GM18909 (cell line): ENCODE measurements around the gene ZNF385B.

Experiments
- ATAC-seq: cut with Tn5 transposase; IDR thresholded peaks from one replicate; pipeline ENCODE4 v1.9.1; 2021; ENCODE audit warnings: mild to moderate bottlenecking; ENCODE audit not compliant: unreplicated experiment, poor library complexity

Gene ZNF385B

GRCh38 chr2:179429060-179429471 is 432.3 kb downstream of the ZNF385B start:
- no peak for ATAC-seq

- no peak for ATAC-seq
Measured at GRCh38 chr2:179428649-179429048, 432.8 kb downstream of the ZNF385B start.

GRCh38 chr2:179427065-179427464 is 434.3 kb downstream of the ZNF385B start:
- no peak for ATAC-seq

GRCh38 chr2:179424571-179424970 is 436.8 kb downstream of the ZNF385B start:
- ATAC-seq, result no peak

GRCh38 chr2:179422037-179422643 is 439.3 kb downstream of the ZNF385B start:
- peak; percentile 88 for ATAC-seq

GRCh38 chr2:179417436-179417949 is 443.9 kb downstream of the ZNF385B start:
- no peak for ATAC-seq

- ATAC-seq, result no peak
Measured at GRCh38 chr2:179412112-179412511, 449.3 kb downstream of the ZNF385B start.

- peak; percentile 84 for ATAC-seq
Measured at GRCh38 chr2:179410552-179411356, 450.7 kb downstream of the ZNF385B start.

GRCh38 chr2:179403624-179404023 is 457.8 kb downstream of the ZNF385B start:
- no peak for ATAC-seq

- ATAC-seq, result no peak
Measured at GRCh38 chr2:179393481-179393880, 467.9 kb downstream of the ZNF385B start.
